Panc1 (cell line): Measurements from ENCODE around the gene GPATCH11. TPM values are rescaled to one million over a fixed set of nuclear protein-coding genes. Genes with fewer than 3 reads are reported as not detected.

Source experiments
- ATAC-seq: fragments of 200-7000 bp; cut with Tn5 transposase; 2 replicates; pipeline ENCODE4 v1.9.1; 2020; ENCODE audit warnings: mild to moderate bottlenecking, moderate library complexity
- BruUV-seq: library from RNA; stranded (reverse); fragments of 400-500 nt; replicated peaks from 2 replicates; lab custom pipeline; 2021; lab: Mats Ljungman, UMichigan
- CTCF ChIA-PET: fragments of 300-600 bp; sonication (Branson Sonifier 250); formaldehyde crosslinking; loops from one replicate; lab custom pipeline; 2022; ENCODE audit warnings: antibody characterized with exemption; lab: Charles Lee
- POLR2A ChIA-PET: fragments of 300-600 bp; sonication (Branson Sonifier 250); formaldehyde crosslinking; loops from one replicate; lab custom pipeline; 2022; ENCODE audit warnings: antibody characterized with exemption; lab: Charles Lee
- DNase-seq: peaks from one replicate; pipeline ENCODE4 v3.0.0-alpha.2; 2010; ENCODE audit warnings: low read depth, low spot score
- H3K27ac ChIP-seq: 2 replicates; pipeline ENCODE4 v1.5.1; 2011; ENCODE audit warnings: mild to moderate bottlenecking, low read length, inconsistent platforms
- H3K27me3 ChIP-seq: fragments of 200-500 bp; sonication (Bioruptor generic); 2 replicates; pipeline ENCODE4 v1.6.0; 2014; ENCODE audit warnings: low read length, inconsistent platforms; ENCODE audit not compliant: control insufficient read depth, insufficient read depth
- H3K36me3 ChIP-seq: fragments of 200-500 bp; sonication (Bioruptor generic); 2 replicates; pipeline ENCODE4 v1.5.1; 2014; ENCODE audit warnings: inconsistent platforms, mild to moderate bottlenecking, low read length, moderate library complexity; ENCODE audit not compliant: control insufficient read depth, insufficient read depth
- H3K4me1 ChIP-seq: 2 replicates; pipeline ENCODE4 v1.5.1; 2011; ENCODE audit warnings: inconsistent platforms, mild to moderate bottlenecking, low read length, moderate library complexity; ENCODE audit not compliant: control insufficient read depth, insufficient read depth
- H3K4me3 ChIP-seq, 2 experiments: 2 replicates each; pipeline ENCODE4 v1.5.1; 2011 to 2012; ENCODE audit warnings: low read depth in 2 of 2, low read length in 2 of 2, mild to moderate bottlenecking in 2 of 2, inconsistent platforms in 1 of 2, moderate library complexity in 1 of 2
- H3K9me3 ChIP-seq: fragments of 200-500 bp; sonication (Bioruptor generic); 2 replicates; pipeline ENCODE4 v1.5.1; 2014; ENCODE audit warnings: low read depth, mild to moderate bottlenecking, inconsistent platforms, low read length, moderate library complexity; ENCODE audit not compliant: control insufficient read depth, insufficient read depth
- POLR2AphosphoS5 ChIP-seq: IDR thresholded peaks from 2 replicates; pipeline ENCODE4 v1.6.1; 2012; ENCODE audit warnings: mild to moderate bottlenecking, low read depth, low read length, moderate library complexity
- REST ChIP-seq, 2 experiments: IDR thresholded peaks; 2 replicates each; pipeline ENCODE4 v1.6.1; 2011 to 2012; ENCODE audit warnings: low read depth in 2 of 2, control low read depth in 1 of 2, low read length in 1 of 2, mild to moderate bottlenecking in 1 of 2, moderate library complexity in 1 of 2; ENCODE audit not compliant: insufficient read depth in 1 of 2
- SIN3A ChIP-seq: IDR thresholded peaks from 2 replicates; pipeline ENCODE4 v1.6.1; 2012; ENCODE audit warnings: low read depth, mild to moderate bottlenecking, low read length, moderate library complexity, borderline replicate concordance; ENCODE audit not compliant: insufficient read depth
- TCF7L2 ChIP-seq: IDR thresholded peaks from 2 replicates; pipeline ENCODE4 v1.6.1; 2011; ENCODE audit warnings: mild to moderate bottlenecking, low read depth, low read length, inconsistent platforms
- in situ Hi-C: cut with HindIII; loops from 2 replicates; pipeline ENCODE4 v1.10.0; 2016; ENCODE audit warnings: low sequenced_read_pairs, low pct_unique_long_range_greater_than_20kb
- intact Hi-C: fragments of 100-400 bp; cut with micrococcal nuclease; formaldehyde crosslinking; loops from one replicate; pipeline ENCODE4 v1.10.0; 2022; ENCODE audit not compliant: unreplicated experiment
- total RNA-seq: library from RNA; stranded (reverse); gene quantifications from one replicate; pipeline ENCODE4 v1.2.1, GENCODE V29; 2021; ENCODE audit not compliant: unreplicated experiment
- TF ChIP-seq, protein P1 (sequence below): fragments of 450-650 bp; IDR thresholded peaks from 2 replicates; pipeline ENCODE4 v1.5.1; 2017; ENCODE audit warnings: mild to moderate bottlenecking

GPATCH11 gene
- total RNA-seq, 1 experiment from 2014 or later: 7.1 TPM

DNA sequence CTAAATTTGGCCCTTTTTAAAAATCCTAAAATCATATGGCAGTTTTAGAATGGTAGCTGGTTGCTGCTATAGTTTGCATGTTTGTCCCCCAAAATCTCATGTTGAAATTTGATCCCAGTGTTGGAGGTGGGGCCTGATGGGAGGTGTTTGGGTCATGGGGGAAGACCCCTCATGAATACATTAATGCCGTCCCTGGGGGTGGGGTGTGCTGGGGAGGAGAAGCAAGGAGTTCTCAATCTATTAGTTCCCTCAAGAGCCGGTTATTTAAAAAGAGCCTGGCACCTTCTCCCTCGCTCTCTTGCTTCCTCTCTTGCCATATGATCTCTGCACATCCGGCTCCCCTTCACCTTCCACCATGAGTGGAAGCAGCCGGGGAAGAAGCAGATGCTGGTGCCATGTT is 20.8 kb downstream of the GPATCH11 start:
- no peaks in the 10 kb centered on the region for H3K9me3 ChIP-seq
- no TSS peak for BruUV-seq
- CTCF ChIA-PET: no interaction called here

DNA sequence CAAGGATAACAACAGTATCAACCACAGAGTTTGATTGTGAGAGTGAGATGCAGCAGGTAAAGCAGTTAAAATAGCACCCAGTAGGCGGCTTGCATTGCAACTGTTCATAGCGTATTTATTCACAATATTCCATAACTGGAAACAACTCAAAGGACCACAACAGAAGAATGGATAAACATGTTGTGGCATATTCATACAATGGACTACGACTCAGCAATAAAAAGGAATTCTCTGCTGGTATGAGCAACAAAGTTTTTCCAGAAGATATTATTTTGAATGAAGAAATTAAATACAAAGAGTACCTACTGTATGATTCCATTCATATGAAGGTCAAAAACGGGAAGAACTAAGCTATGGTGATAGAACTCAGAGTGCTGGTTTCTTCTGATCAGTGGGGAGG is 25.2 kb downstream of the GPATCH11 start:
- ATAC-seq: no peak
- no peak overlapping the region for H3K4me3 ChIP-seq
- in situ Hi-C loops: no loop called here
- H3K9me3 ChIP-seq: no peaks in the 10 kb centered on the region
- ChIA-PET POLR2A (no interaction called here), CTCF (no interaction called here)
- no peak overlapping the region for H3K27ac ChIP-seq
- no peak for DNase-seq
- no peaks in the 10 kb centered on the region for H3K36me3 ChIP-seq
- H3K27me3 ChIP-seq: no peaks in the 10 kb centered on the region
- H3K4me1 ChIP-seq: peaks cover 4% of the 10 kb centered on the region; the same call in 1 of the 2 replicates
- intact Hi-C loops: no loop called here
- no TSS peak for BruUV-seq
- TF ChIP-seq, protein P1, sequence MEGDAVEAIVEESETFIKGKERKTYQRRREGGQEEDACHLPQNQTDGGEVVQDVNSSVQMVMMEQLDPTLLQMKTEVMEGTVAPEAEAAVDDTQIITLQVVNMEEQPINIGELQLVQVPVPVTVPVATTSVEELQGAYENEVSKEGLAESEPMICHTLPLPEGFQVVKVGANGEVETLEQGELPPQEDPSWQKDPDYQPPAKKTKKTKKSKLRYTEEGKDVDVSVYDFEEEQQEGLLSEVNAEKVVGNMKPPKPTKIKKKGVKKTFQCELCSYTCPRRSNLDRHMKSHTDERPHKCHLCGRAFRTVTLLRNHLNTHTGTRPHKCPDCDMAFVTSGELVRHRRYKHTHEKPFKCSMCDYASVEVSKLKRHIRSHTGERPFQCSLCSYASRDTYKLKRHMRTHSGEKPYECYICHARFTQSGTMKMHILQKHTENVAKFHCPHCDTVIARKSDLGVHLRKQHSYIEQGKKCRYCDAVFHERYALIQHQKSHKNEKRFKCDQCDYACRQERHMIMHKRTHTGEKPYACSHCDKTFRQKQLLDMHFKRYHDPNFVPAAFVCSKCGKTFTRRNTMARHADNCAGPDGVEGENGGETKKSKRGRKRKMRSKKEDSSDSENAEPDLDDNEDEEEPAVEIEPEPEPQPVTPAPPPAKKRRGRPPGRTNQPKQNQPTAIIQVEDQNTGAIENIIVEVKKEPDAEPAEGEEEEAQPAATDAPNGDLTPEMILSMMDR: no peak
- TF ChIP-seq POLR2AphosphoS5: no peak
- no peak for TF ChIP-seq SIN3A
- no peak for TF ChIP-seq TCF7L2
- TF ChIP-seq REST (IDR thresholded peaks at IDR 0.05; ENCODE audit: insufficient read depth in 1 of 2, low read depth in 2 of 2, low read length in 1 of 2): no peak

More for the DNA sequence above, 20.8 kb downstream of the GPATCH11 start:
- intact Hi-C loops: no loop called here
- H3K4me1 ChIP-seq: peaks cover 17% of the 10 kb centered on the region
- ATAC-seq: no peak
- no peaks in the 10 kb centered on the region for H3K36me3 ChIP-seq
- in situ Hi-C loops: no loop called here
- no peak overlapping the region for H3K27ac ChIP-seq
- TF ChIP-seq, protein P1: no peak
- TF ChIP-seq REST (IDR thresholded peaks at IDR 0.05; ENCODE audit: insufficient read depth in 1 of 2, low read depth in 2 of 2, low read length in 1 of 2) (no peak), SIN3A (no peak), TCF7L2 (no peak), POLR2AphosphoS5 (no peak)
- DNase-seq: no peak
- H3K4me3 ChIP-seq: no peak overlapping the region
- H3K27me3 ChIP-seq: no peaks in the 10 kb centered on the region
- POLR2A ChIA-PET: interaction anchor here (0.6 kb wide), 1 partner anchor 13 kb away, joined by 4 read pairs; no protein-coding TSS in a partner anchor
